HepG2 (cell line): ENCODE results near the gene NAV3. TPM values are rescaled to one million over a fixed set of nuclear protein-coding genes. Genes with fewer than 3 reads are reported as not detected.

Source experiments
- ATAC-seq: fragments of 200-7000 bp; cut with Tn5 transposase; 3 replicates; pipeline ENCODE4 v1.9.1; 2020; ENCODE audit warnings: mild to moderate bottlenecking, moderate library complexity
- BruUV-seq: library from RNA; stranded (reverse); fragments of 400-500 nt; replicated peaks from 2 replicates; lab custom pipeline; 2021; lab: Mats Ljungman, UMichigan
- CTCF ChIA-PET: fragments of 300-600 bp; formaldehyde crosslinking; extraction: SDS; loops from one replicate; lab custom pipeline; 2021; ENCODE audit warnings: low total read pairs, inconsistent platforms, low intra/inter-chr PET ratio; lab: Yijun Ruan, JAX
- POLR2A ChIA-PET: fragments of 350-600 bp; sonication (Branson Sonifier 250); formaldehyde crosslinking; loops from one replicate; lab custom pipeline; 2020; ENCODE audit warnings: antibody characterized with exemption, inconsistent platforms; lab: Yijun Ruan, JAX
- DNase-seq: peaks from one replicate; pipeline ENCODE4 v3.0.0-alpha.2; 2015; ENCODE audit warnings: low spot score
- FAIRE-seq: peaks from 3 replicates; lab custom pipeline; 2011; peaks lifted over from hg19 to GRCh38; lab: Jason Lieb, UNC
- H2AFZ ChIP-seq: one replicate; pipeline ENCODE4 v1.6.1; 2011; ENCODE audit warnings: low read length, inconsistent platforms
- H3K27ac ChIP-seq: fragments of 300-600 bp; 3 replicates; pipeline ENCODE4 v1.8.0; 2011; ENCODE audit warnings: mixed run types, mild to moderate bottlenecking, mixed read lengths, low read length, inconsistent platforms; ENCODE audit not compliant: insufficient read depth; ENCODE audit errors: extremely low read length
- H3K27me3 ChIP-seq, 2 experiments: fragments of 200-600 bp in 1 of 2; 2 replicates in 1 of 2; 3 replicates in 1 of 2; pipeline versions ENCODE4 v1.6.0 to v1.8.0; 2011; ENCODE audit warnings: low read length in 2 of 2, mild to moderate bottlenecking in 2 of 2, moderate library complexity in 2 of 2, inconsistent platforms in 1 of 2; ENCODE audit not compliant: insufficient read depth in 2 of 2, control insufficient read depth in 1 of 2
- H3K36me3 ChIP-seq, 2 experiments: fragments of 200-600 bp in 1 of 2; replicated peaks in 1 of 2; 2 replicates in 1 of 2; 3 replicates in 1 of 2; pipeline versions ENCODE4 v1.5.1 to v1.8.0; 2011; ENCODE audit warnings: low read length in 2 of 2, inconsistent platforms in 1 of 2; ENCODE audit not compliant: insufficient read depth in 2 of 2, control insufficient read depth in 1 of 2
- H3K4me1 ChIP-seq: 2 replicates; pipeline ENCODE4 v1.5.1; 2012; ENCODE audit warnings: low read length, inconsistent platforms; ENCODE audit not compliant: insufficient read depth
- H3K4me2 ChIP-seq: 2 replicates; pipeline ENCODE4 v1.6.0; 2011; ENCODE audit warnings: low read depth, low read length, inconsistent platforms
- H3K4me3 ChIP-seq, 3 experiments: fragments of 200-600 bp in 1 of 3; sonication (generic), shearing (Covaris generic) in 1 of 3; replicated peaks in 1 of 3; 2 replicates each; pipeline ENCODE4 v1.5.1; 2011 to 2016; ENCODE audit warnings: low read length in 3 of 3, inconsistent platforms in 2 of 3, low read depth in 2 of 3, mild to moderate bottlenecking in 2 of 3, control low read depth in 1 of 3, mixed read lengths in 1 of 3; ENCODE audit not compliant: insufficient read depth in 1 of 3
- H3K79me2 ChIP-seq: one replicate; pipeline ENCODE4 v1.6.1; 2011; ENCODE audit warnings: low read length, inconsistent platforms; ENCODE audit not compliant: insufficient read depth
- H3K9ac ChIP-seq: 2 replicates; pipeline ENCODE4 v1.6.0; 2011; ENCODE audit warnings: mild to moderate bottlenecking, low read depth, low read length, inconsistent platforms; ENCODE audit not compliant: insufficient read depth
- H3K9me3 ChIP-seq: 2 replicates; pipeline ENCODE4 v1.5.1; 2012; ENCODE audit warnings: mild to moderate bottlenecking, low read length
- H4K20me1 ChIP-seq: 2 replicates; pipeline ENCODE4 v1.6.0; 2011; ENCODE audit warnings: inconsistent platforms, mild to moderate bottlenecking, low read length, moderate library complexity; ENCODE audit not compliant: insufficient read depth
- BRCA1 ChIP-seq: sonication (generic); formaldehyde crosslinking; IDR thresholded peaks from 2 replicates; pipeline ENCODE4 v1.4.0; 2020; ENCODE audit warnings: missing genetic modification reagents
- CCAR2 ChIP-seq: fragments of 200-400 bp; formaldehyde crosslinking; optimal IDR thresholded peaks from 2 replicates; pipeline ENCODE3; 2018; ENCODE audit warnings: low read depth, mild to moderate bottlenecking, low read length, moderate library complexity
- ERF ChIP-seq: IDR thresholded peaks from 2 replicates; pipeline ENCODE4 v1.6.1; 2018; ENCODE audit warnings: missing biosample characterization, missing genetic modification reagents
- MAFK ChIP-seq, 2 experiments: IDR thresholded peaks in 1 of 2; conservative IDR thresholded peaks in 1 of 2; 2 replicates each; pipeline ENCODE4 v1.6.1; 2011; ENCODE audit warnings: improper control_type of control experiment in 2 of 2, low read length in 2 of 2
- NCOA1 ChIP-seq: sonication (generic); formaldehyde crosslinking; IDR thresholded peaks from 2 replicates; pipeline ENCODE4 v1.9.0; 2021; ENCODE audit warnings: missing genetic modification reagents
- TCF7L2 ChIP-seq: IDR thresholded peaks from 2 replicates; pipeline ENCODE4 v1.6.1; 2011; ENCODE audit warnings: mild to moderate bottlenecking, low read depth, low read length, moderate library complexity
- ZNF629 ChIP-seq: sonication (generic); formaldehyde crosslinking; conservative IDR thresholded peaks from 2 replicates; pipeline ENCODE4 v1.5.0; 2020; ENCODE audit warnings: missing genetic modification reagents
- WGBS: methylation state at CpG from one replicate; pipeline ENCODE4 v1.1.6; 2017; ENCODE audit warnings: low lambda C conversion rate; 5-methylcytosine and 5-hydroxymethylcytosine counted together
- in situ Hi-C: cut with HindIII; loops from 2 replicates; pipeline ENCODE4 v1.10.0; 2017; ENCODE audit warnings: low pct_unique_long_range_greater_than_20kb; ENCODE audit not compliant: extremely low pct_ligation_motif_present
- intact Hi-C: fragments of 100-400 bp; cut with micrococcal nuclease; formaldehyde crosslinking; loops from one replicate; pipeline ENCODE4 v1.10.0; 2022; ENCODE audit not compliant: unreplicated experiment
- polyA plus RNA-seq, 8 experiments: library from polyadenylated mRNA; depleted of rRNA in 3 of 8; stranded (reverse) in 7 of 8; unstranded in 1 of 8; fragments of >200 nt; fragmentation: Illumina TruSeq in 4 of 8; extraction: Trizol in 4 of 8; gene quantifications; 2 replicates each; pipeline versions ENCODE4 v1.2.1 to v1.2.3, GENCODE V29; 2011 to 2016; ENCODE audit warnings: low read depth in 4 of 8, missing spikeins in 1 of 8, mixed read lengths in 1 of 8; ENCODE audit not compliant: insufficient read depth in 1 of 8
- total RNA-seq, 5 experiments: library from RNA; depleted of rRNA; stranded (reverse); fragments of >200 nt; fragmentation: Illumina TruSeq; extraction: Trizol; gene quantifications; 2 replicates each; pipeline ENCODE4 v1.2.3, GENCODE V29; 2016; ENCODE audit warnings: low read depth in 1 of 5
- TF ChIP-seq, protein P1 (sequence below): IDR thresholded peaks from 2 replicates; pipeline ENCODE4 v1.6.1; 2016; ENCODE audit warnings: missing biosample characterization, missing genetic modification reagents, low read depth
- TF ChIP-seq, protein P2 (sequence below): sonication (generic); formaldehyde crosslinking; IDR thresholded peaks from 2 replicates; pipeline ENCODE4 v1.4.0; 2020; ENCODE audit warnings: mild to moderate bottlenecking, missing genetic modification reagents
- TF ChIP-seq, protein P3 (sequence below): sonication (generic); formaldehyde crosslinking; IDR thresholded peaks from 2 replicates; pipeline ENCODE4 v1.8.0; 2022; ENCODE audit warnings: missing genetic modification reagents, low read depth, mild to moderate bottlenecking, borderline replicate concordance

NAV3 gene
- total and polyA plus RNA-seq, 2 of the 13 experiments (the other 11 are each of a cell fraction or from before 2014, with no cell fraction given), result 0.01 to 0.18 TPM

DNA sequence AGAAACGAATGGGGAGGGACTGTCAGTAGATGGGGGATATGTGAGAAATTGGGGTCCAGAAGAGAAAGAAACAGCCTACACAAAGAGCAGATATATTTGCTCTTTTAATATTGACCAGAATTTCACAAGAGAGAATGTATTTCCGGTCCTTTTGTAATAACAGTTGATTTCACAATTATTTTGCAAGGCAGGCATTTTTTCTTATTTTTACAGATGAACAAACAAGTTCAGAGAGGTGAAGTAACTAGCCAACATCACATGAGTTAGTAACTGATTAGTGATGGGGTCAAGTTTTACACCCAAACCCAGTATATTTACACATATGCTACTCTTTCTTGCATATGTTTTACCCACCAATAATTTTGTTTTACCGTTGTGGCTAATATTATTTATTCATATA lies 188.2 kb downstream of the NAV3 start (continued):
- TF ChIP-seq, protein P1, sequence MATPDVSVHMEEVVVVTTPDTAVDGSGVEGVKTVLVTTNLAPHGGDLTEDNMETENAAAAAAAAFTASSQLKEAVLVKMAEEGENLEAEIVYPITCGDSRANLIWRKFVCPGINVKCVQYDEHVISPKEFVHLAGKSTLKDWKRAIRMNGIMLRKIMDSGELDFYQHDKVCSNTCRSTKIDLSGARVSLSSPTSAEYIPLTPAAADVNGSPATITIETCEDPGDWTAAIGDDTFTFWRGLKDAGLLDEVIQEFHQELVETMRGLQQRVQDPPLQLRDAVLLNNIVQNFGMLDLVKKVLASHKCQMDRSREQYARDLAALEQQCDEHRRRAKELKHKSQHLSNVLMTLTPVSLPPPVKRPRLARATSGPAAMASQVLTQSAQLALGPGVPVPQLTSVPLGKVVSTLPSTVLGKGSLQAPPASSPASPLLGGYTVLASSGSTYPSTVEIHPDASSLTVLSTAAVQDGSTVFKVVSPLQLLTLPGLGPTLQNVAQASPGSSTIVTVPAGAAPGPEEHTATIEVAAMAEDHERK (CRISPR knock-in tag), result no peak
- TF ChIP-seq MAFK (conservative IDR thresholded peaks at IDR 0.05 in 1 of 2, IDR thresholded peaks at IDR 0.05 in 1 of 2; ENCODE audit: low read length in 2 of 2), result peak; percentile 69 to 84; a peak in 3 of 4 replicates
- TF ChIP-seq, protein P2, sequence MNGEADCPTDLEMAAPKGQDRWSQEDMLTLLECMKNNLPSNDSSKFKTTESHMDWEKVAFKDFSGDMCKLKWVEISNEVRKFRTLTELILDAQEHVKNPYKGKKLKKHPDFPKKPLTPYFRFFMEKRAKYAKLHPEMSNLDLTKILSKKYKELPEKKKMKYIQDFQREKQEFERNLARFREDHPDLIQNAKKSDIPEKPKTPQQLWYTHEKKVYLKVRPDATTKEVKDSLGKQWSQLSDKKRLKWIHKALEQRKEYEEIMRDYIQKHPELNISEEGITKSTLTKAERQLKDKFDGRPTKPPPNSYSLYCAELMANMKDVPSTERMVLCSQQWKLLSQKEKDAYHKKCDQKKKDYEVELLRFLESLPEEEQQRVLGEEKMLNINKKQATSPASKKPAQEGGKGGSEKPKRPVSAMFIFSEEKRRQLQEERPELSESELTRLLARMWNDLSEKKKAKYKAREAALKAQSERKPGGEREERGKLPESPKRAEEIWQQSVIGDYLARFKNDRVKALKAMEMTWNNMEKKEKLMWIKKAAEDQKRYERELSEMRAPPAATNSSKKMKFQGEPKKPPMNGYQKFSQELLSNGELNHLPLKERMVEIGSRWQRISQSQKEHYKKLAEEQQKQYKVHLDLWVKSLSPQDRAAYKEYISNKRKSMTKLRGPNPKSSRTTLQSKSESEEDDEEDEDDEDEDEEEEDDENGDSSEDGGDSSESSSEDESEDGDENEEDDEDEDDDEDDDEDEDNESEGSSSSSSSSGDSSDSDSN (CRISPR knock-in tag), result no peak

DNA sequence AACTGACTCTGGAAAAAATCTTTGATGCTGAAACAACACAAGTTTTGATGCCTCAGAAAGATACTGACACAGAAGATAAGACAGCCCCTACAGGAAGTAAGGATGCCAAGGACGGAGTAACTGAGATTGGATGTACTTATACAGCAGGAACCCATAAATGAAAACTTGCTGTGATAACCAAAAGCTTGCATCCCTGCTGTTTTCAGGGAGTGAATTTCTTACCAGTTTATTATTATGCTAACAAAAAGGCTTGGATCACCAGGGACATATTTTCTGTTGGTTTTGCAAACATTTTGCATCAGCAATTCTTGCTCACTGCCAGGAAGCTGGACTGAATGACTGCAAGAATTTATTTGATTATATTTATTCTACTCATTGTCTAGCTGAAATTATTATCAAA lies 197.7 kb downstream of the NAV3 start:
- no TSS peak for BruUV-seq
- no peak for DNase-seq
- Histone ChIP-seq H3K4me1 (no peaks in the 10 kb centered on the region), H3K4me3 (no peak overlapping the region), H3K9me3 (no peaks in the 10 kb centered on the region), H3K27me3 (no peaks in the 10 kb centered on the region), H3K9ac (no peak overlapping the region), H3K4me2 (no peak overlapping the region), H4K20me1 (no peaks in the 10 kb centered on the region), H3K27ac (no peak overlapping the region), H3K79me2 (no peaks in the 10 kb centered on the region), H3K36me3 (no peaks in the 10 kb centered on the region), H2AFZ (no peak overlapping the region)
- no peak for FAIRE-seq
- POLR2A ChIA-PET, result no interaction called here
- in situ Hi-C loops, result no loop called here
- no peak for ATAC-seq
- CTCF ChIA-PET, result no interaction called here
- TF ChIP-seq TCF7L2, result no peak
- TF ChIP-seq, protein P3, sequence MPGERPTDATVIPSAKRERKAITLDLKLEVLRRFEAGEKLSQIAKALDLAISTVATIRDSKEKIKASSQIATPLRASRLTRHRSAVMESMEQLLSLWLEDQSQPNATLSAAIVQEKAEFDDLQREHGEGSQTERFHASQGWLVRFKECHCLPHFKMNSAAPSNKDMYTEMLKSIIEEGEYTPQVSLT (CRISPR knock-in tag), result no peak
- no peak for TF ChIP-seq BRCA1 (CRISPR knock-in tag)
- no peak for TF ChIP-seq CCAR2
- TF ChIP-seq NCOA1 (CRISPR knock-in tag), result no peak
- no peak for TF ChIP-seq ZNF629 (CRISPR knock-in tag)
- TF ChIP-seq ERF, result no peak
- intact Hi-C loops, result no loop called here
- 38% methylated on average over 1 of the region's 1 CpG for WGBS
